ENCODE data around the gene RAB1B.

Gene RAB1B

DNA sequence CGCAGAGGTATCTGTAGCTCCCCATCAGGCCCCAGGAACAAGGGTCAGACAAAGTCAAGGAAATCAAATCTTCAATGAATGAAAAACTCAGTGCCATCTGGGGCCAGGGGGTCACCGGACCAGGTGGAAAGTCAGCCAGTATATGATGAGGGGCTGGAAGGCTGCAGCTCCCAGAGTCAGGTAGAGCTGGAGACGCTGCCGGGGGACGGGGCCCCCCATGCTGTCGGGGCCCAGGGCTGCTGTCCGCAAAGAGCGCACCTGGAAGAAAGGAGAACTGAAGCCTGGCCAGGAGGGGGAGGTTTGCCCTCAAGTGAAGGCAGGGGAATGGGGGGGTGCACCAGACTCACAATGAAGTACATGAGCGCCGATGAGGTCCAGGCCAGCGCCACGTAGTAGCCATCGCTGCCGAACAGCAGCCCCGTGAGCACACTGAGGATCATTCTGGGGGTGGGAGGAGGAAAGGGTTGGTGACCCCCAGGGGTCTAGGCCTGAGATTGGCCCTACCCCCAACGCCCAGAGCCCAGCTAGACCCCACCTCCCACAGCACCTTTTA, 16.2 kb downstream of the RAB1B start:
- Histone ChIP-seq H3K4me3 (ENCODE audit: low read length in 2 of 2) (no peak overlapping the region), H3K9ac (ENCODE audit: low read length in 2 of 2) (no peak overlapping the region), H3K9me3 (ENCODE audit: control insufficient read depth in 2 of 2, low read length in 2 of 2) (no peaks in the 10 kb centered on the region), H3K27me3 (ENCODE audit: control insufficient read depth in 1 of 2, insufficient read depth in 2 of 2, low read length in 2 of 2) (peaks cover 0 to 4% of the 10 kb centered on the region in 2 donors), H3K36me3 (ENCODE audit: control insufficient read depth in 2 of 2, insufficient read depth in 2 of 2, low read length in 2 of 2) (peaks cover 0 to 8% of the 10 kb centered on the region in 2 donors), H3K27ac (ENCODE audit: low read length) (no peak overlapping the region), H3K4me1 (ENCODE audit: control insufficient read depth, insufficient read depth, low read length) (peaks cover 40% of the 10 kb centered on the region)

DNA sequence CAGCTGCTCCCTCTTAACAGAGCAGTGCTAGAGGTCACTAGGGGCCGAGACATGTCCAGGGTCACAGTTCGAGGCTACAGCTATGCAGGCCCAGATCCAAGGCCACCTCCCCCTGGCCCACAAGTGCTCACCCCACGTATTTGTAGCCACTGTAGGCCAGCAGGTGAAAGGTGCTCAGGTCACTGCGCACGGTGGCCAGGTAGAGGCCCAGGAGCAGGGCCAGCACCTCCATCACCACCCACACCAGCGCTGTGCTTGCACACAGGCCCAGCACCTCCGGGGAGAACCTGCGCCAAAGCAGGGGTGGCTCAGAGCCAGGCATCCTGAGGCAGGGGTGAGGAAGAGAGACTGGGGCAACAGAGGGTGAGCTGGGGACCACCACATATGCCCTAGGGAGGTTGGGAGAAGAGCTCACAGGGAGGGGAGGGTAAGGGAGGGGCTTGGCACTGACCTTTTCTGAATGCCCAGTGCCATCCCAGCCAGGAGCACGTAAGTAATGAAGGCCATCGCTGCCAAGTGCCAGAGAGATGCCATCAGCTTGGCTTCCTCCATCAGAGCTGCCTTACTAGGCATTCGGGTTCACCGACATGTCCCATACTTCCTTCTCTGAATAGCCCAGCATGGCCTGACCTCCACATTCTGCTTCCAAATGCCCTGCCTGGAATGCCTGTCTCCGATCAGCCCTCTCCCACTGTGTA, 17.0 kb downstream of the RAB1B start:
- Histone ChIP-seq H3K27ac (ENCODE audit: low read length) (no peak overlapping the region), H3K4me3 (ENCODE audit: low read length in 2 of 2) (no peak overlapping the region), H3K9me3 (ENCODE audit: control insufficient read depth in 2 of 2, low read length in 2 of 2) (no peaks in the 10 kb centered on the region), H3K27me3 (ENCODE audit: control insufficient read depth in 1 of 2, insufficient read depth in 2 of 2, low read length in 2 of 2) (peaks cover 0 to 4% of the 10 kb centered on the region in 2 donors), H3K9ac (ENCODE audit: low read length in 2 of 2) (peak overlapping the region in 1 of 2 donors; percentile 21), H3K36me3 (ENCODE audit: control insufficient read depth in 2 of 2, insufficient read depth in 2 of 2, low read length in 2 of 2) (peaks cover 0 to 8% of the 10 kb centered on the region in 2 donors), H3K4me1 (ENCODE audit: control insufficient read depth, insufficient read depth, low read length) (peaks cover 45% of the 10 kb centered on the region)

DNA sequence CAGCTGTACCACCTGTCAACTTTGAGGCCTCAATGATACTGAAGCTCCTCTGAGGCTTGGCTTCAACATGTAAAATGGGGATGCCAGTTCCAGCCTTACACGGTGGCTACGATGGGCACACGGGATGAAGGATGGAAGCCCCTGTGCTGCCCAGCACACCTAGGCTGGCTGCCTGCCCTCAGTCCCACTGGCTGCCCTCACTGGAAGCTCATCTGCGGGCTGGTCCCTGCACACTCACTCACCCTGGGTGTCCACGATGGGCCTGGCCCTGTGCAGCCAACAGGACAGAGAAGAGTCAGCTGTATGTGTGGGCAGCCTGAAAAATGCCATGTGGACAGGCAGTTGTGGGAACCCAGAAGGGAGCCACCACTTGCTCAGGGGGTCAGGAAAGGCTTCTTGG, 18.3 kb downstream of the RAB1B start:
- Histone ChIP-seq H3K27ac (ENCODE audit: low read length) (no peak overlapping the region), H3K9me3 (ENCODE audit: control insufficient read depth in 2 of 2, low read length in 2 of 2) (no peaks in the 10 kb centered on the region), H3K36me3 (ENCODE audit: control insufficient read depth in 2 of 2, insufficient read depth in 2 of 2, low read length in 2 of 2) (peaks cover 0 to 8% of the 10 kb centered on the region in 2 donors), H3K4me1 (ENCODE audit: control insufficient read depth, insufficient read depth, low read length) (peaks cover 45% of the 10 kb centered on the region), H3K4me3 (ENCODE audit: low read length in 2 of 2) (no peak overlapping the region), H3K9ac (ENCODE audit: low read length in 2 of 2) (no peak overlapping the region), H3K27me3 (ENCODE audit: control insufficient read depth in 1 of 2, insufficient read depth in 2 of 2, low read length in 2 of 2) (peaks cover 0 to 6% of the 10 kb centered on the region in 2 donors)

- Histone ChIP-seq H3K4me1 (ENCODE audit: control insufficient read depth, insufficient read depth, low read length) (peaks cover 49% of the 10 kb centered on the region), H3K9ac (ENCODE audit: low read length in 2 of 2) (no peak overlapping the region), H3K27me3 (ENCODE audit: control insufficient read depth in 1 of 2, insufficient read depth in 2 of 2, low read length in 2 of 2) (peaks cover 1 to 9% of the 10 kb centered on the region in 2 donors), H3K4me3 (ENCODE audit: low read length in 2 of 2) (no peak overlapping the region), H3K36me3 (ENCODE audit: control insufficient read depth in 2 of 2, insufficient read depth in 2 of 2, low read length in 2 of 2) (peaks cover 0 to 8% of the 10 kb centered on the region in 2 donors), H3K27ac (ENCODE audit: low read length) (no peak overlapping the region), H3K9me3 (ENCODE audit: control insufficient read depth in 2 of 2, low read length in 2 of 2) (no peaks in the 10 kb centered on the region)
Observed at GRCh38 chr11:66287211-66287888, 18.9 kb downstream of the RAB1B start.

DNA sequence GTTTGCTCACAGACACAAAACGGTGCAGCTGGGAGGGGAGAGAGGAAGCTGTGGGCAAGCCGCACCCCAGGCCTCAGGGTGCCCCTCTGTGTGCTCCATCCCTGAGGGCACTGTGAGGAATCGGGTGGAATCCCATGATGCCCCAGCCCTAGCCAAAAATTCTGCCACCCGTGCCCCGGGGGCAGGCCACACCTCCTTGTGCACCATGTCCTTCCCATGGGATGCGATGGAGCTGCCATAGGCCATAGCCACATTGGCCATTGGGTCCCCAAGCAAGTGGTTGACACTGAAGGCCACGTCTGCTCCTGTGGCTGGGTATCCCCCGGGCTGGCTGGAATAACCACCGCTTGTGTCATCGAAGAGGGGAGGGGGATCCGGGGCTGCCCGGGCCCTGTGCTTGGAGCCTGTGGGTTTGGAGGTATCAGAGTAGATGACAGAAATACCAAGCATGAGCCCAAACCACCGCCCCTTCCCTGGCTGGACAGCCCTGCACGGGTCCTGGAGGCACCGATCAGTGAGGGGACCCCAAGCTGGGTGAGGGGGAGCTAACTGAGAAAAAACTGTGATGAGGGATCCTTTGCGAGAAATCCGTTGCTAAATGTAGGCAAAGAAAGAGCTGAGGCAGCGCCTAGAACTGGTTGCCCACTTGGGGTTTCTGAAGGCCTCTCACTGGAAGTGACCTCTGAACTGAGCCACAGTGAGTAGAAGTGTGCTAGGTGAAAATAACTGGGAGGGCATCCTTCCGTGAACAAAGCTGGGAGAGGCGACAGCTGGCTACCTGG, 19.6 kb downstream of the RAB1B start:
- H3K9me3 ChIP-seq (ENCODE audit: control insufficient read depth in 2 of 2, low read length in 2 of 2), result no peaks in the 10 kb centered on the region
- peaks cover 0 to 8% of the 10 kb centered on the region in 2 donors for H3K36me3 ChIP-seq (ENCODE audit: control insufficient read depth in 2 of 2, insufficient read depth in 2 of 2, low read length in 2 of 2)
- H3K27me3 ChIP-seq (ENCODE audit: control insufficient read depth in 1 of 2, insufficient read depth in 2 of 2, low read length in 2 of 2), result peaks cover 8 to 16% of the 10 kb centered on the region in 2 donors
- H3K27ac ChIP-seq (ENCODE audit: low read length), result peak overlapping the region; percentile 88
- peaks cover 48% of the 10 kb centered on the region for H3K4me1 ChIP-seq (ENCODE audit: control insufficient read depth, insufficient read depth, low read length)
- peak overlapping the region; percentile 91 to 92 for H3K4me3 ChIP-seq (ENCODE audit: low read length in 2 of 2)
- H3K9ac ChIP-seq (ENCODE audit: low read length in 2 of 2), result peak overlapping the region; percentile 89 to 95

GRCh38 chr11:66288671-66289547, 20.5 kb downstream of the RAB1B start, which contains the start of gene YIF1A:
YIF1A (minus strand) TSS chr11:66289143; CDS start chr11:66288985, 158 bp downstream.
- H3K36me3 ChIP-seq (ENCODE audit: control insufficient read depth in 2 of 2, insufficient read depth in 2 of 2, low read length in 2 of 2), result peaks cover 0 to 8% of the 10 kb centered on the region in 2 donors
- peaks cover 48% of the 10 kb centered on the region for H3K4me1 ChIP-seq (ENCODE audit: control insufficient read depth, insufficient read depth, low read length)
- peaks cover 15 to 25% of the 10 kb centered on the region in 2 donors for H3K27me3 ChIP-seq (ENCODE audit: control insufficient read depth in 1 of 2, insufficient read depth in 2 of 2, low read length in 2 of 2)
- H3K27ac ChIP-seq (ENCODE audit: low read length), result peak within 1 kb of the TSS; percentile 88
- H3K4me3 ChIP-seq (ENCODE audit: low read length in 2 of 2), result peak within 1 kb of the TSS; percentile 91 to 92
- peak within 1 kb of the TSS; percentile 89 to 95 for H3K9ac ChIP-seq (ENCODE audit: low read length in 2 of 2)
- H3K9me3 ChIP-seq (ENCODE audit: control insufficient read depth in 2 of 2, low read length in 2 of 2), result no peaks in the 10 kb centered on the region

GRCh38 chr11:66289548-66290329, 21.3 kb downstream of the RAB1B start:
- Histone ChIP-seq H3K27ac (ENCODE audit: low read length) (peak overlapping the region; percentile 88), H3K27me3 (ENCODE audit: control insufficient read depth in 1 of 2, insufficient read depth in 2 of 2, low read length in 2 of 2) (peaks cover 18 to 30% of the 10 kb centered on the region in 2 donors), H3K9me3 (ENCODE audit: control insufficient read depth in 2 of 2, low read length in 2 of 2) (no peaks in the 10 kb centered on the region), H3K9ac (ENCODE audit: low read length in 2 of 2) (peak overlapping the region; percentile 68 to 83), H3K4me3 (ENCODE audit: low read length in 2 of 2) (peak overlapping the region; percentile 88 to 92), H3K4me1 (ENCODE audit: control insufficient read depth, insufficient read depth, low read length) (peaks cover 48% of the 10 kb centered on the region), H3K36me3 (ENCODE audit: control insufficient read depth in 2 of 2, insufficient read depth in 2 of 2, low read length in 2 of 2) (peaks cover 0 to 4% of the 10 kb centered on the region in 2 donors)

DNA sequence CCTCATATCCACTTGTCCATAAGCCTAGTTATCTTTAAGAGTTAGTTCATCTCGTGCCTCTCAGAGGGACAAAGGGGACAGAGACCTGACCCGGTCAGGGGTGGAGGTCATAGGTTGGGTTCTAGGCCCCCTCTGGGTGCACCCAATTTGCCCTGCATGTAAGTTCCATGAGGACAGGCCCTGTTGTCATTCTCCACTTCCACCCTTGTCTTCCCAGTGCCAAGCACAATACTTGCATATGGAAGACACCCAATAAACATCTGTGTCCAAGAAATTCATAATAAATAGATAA, 21.8 kb downstream of the RAB1B start:
- peak overlapping the region in 1 of 2 donors; percentile 92 for H3K4me3 ChIP-seq (ENCODE audit: low read length in 2 of 2)
- H3K9ac ChIP-seq (ENCODE audit: low read length in 2 of 2), result no peak overlapping the region
- no peak overlapping the region for H3K27ac ChIP-seq (ENCODE audit: low read length)
- no peaks in the 10 kb centered on the region for H3K9me3 ChIP-seq (ENCODE audit: control insufficient read depth in 2 of 2, low read length in 2 of 2)
- peaks cover 0 to 4% of the 10 kb centered on the region in 2 donors for H3K36me3 ChIP-seq (ENCODE audit: control insufficient read depth in 2 of 2, insufficient read depth in 2 of 2, low read length in 2 of 2)
- peaks cover 45% of the 10 kb centered on the region for H3K4me1 ChIP-seq (ENCODE audit: control insufficient read depth, insufficient read depth, low read length)
- peaks cover 18 to 30% of the 10 kb centered on the region in 2 donors for H3K27me3 ChIP-seq (ENCODE audit: control insufficient read depth in 1 of 2, insufficient read depth in 2 of 2, low read length in 2 of 2)

DNA sequence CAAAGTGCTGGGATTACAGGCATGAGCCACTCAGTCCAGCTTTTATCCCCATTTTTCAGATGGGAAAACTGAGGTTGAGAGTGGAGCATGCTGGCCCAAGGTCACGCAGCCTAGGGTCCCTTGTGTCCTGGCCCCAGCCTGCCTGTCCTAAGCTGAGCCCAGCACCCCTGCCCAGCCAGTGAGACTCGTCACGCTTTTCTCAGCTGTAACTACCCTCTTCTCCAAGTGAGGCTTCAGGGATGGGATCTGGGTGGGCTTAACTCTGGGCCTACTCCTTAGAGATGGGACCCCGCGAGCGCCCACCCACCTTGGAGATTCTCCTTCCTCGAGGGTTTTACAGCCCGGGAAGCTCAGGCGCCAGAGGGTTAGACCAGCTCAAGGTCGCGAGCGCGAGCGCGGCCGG, 22.9 kb downstream of the RAB1B start:
- H3K9ac ChIP-seq (ENCODE audit: low read length in 2 of 2), result no peak overlapping the region

More for the DNA sequence above, 22.9 kb downstream of the RAB1B start:
- peaks cover 0 to 4% of the 10 kb centered on the region in 2 donors for H3K36me3 ChIP-seq (ENCODE audit: control insufficient read depth in 2 of 2, insufficient read depth in 2 of 2, low read length in 2 of 2)
- H3K9me3 ChIP-seq (ENCODE audit: control insufficient read depth in 2 of 2, low read length in 2 of 2), result no peaks in the 10 kb centered on the region
- peak overlapping the region in 1 of 2 donors; percentile 44 for H3K4me3 ChIP-seq (ENCODE audit: low read length in 2 of 2)
- peaks cover 20 to 30% of the 10 kb centered on the region in 2 donors for H3K27me3 ChIP-seq (ENCODE audit: control insufficient read depth in 1 of 2, insufficient read depth in 2 of 2, low read length in 2 of 2)
- H3K27ac ChIP-seq (ENCODE audit: low read length), result no peak overlapping the region
- H3K4me1 ChIP-seq (ENCODE audit: control insufficient read depth, insufficient read depth, low read length), result peaks cover 40% of the 10 kb centered on the region

Data from stomach smooth muscle (tissue), 2 donors.